CD4-positive, alpha-beta T cell treated with Interleukin-6 for 4 hours (primary cell): Measurements from ENCODE around the gene RPGR.

ENCODE experiments used
- DNase-seq: peaks from one replicate; pipeline ENCODE4 v3.0.0-alpha.2; 2020; ENCODE audit warnings: mixed read lengths

Gene RPGR, protein sequence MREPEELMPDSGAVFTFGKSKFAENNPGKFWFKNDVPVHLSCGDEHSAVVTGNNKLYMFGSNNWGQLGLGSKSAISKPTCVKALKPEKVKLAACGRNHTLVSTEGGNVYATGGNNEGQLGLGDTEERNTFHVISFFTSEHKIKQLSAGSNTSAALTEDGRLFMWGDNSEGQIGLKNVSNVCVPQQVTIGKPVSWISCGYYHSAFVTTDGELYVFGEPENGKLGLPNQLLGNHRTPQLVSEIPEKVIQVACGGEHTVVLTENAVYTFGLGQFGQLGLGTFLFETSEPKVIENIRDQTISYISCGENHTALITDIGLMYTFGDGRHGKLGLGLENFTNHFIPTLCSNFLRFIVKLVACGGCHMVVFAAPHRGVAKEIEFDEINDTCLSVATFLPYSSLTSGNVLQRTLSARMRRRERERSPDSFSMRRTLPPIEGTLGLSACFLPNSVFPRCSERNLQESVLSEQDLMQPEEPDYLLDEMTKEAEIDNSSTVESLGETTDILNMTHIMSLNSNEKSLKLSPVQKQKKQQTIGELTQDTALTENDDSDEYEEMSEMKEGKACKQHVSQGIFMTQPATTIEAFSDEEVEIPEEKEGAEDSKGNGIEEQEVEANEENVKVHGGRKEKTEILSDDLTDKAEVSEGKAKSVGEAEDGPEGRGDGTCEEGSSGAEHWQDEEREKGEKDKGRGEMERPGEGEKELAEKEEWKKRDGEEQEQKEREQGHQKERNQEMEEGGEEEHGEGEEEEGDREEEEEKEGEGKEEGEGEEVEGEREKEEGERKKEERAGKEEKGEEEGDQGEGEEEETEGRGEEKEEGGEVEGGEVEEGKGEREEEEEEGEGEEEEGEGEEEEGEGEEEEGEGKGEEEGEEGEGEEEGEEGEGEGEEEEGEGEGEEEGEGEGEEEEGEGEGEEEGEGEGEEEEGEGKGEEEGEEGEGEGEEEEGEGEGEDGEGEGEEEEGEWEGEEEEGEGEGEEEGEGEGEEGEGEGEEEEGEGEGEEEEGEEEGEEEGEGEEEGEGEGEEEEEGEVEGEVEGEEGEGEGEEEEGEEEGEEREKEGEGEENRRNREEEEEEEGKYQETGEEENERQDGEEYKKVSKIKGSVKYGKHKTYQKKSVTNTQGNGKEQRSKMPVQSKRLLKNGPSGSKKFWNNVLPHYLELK

GRCh38 chrX:38327007-38327774, at the start of gene RPGR:
Gene RPGR, minus strand, starts transcription at chrX:38327509. Its CDS starts 142 bp downstream, at chrX:38327367.
- peak; percentile 93 for DNase-seq

GRCh38 chrX:38376747-38377146, 49.4 kb upstream of the RPGR start:
- DNase-seq: no peak

- DNase-seq: no peak
Measured at GRCh38 chrX:38375891-38376290, 48.6 kb upstream of the RPGR start.

- no peak for DNase-seq
Measured at GRCh38 chrX:38374431-38374830, 47.1 kb upstream of the RPGR start.

GRCh38 chrX:38371641-38372040, 44.3 kb upstream of the RPGR start:
- no peak for DNase-seq

DNA sequence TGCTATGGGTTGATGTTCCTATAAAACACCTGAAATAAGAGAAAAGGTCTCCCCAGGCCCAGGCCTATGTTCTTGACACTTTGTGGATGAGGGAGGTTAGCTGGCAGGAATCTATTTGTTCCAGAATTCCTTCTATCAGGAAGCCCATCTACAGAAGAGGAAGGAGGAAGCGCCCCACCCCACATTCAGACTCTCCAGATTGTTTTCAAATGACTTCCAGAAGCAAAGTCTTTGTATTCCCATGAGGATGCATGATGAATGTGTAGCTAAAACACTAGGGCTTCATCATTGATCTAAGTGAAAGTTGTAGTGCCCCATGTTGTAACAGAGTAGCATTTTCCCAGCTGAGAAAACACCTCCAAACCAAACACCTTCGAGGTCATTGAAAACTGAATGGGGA, 41.5 kb upstream of the RPGR start:
- DNase-seq: no peak

DNA sequence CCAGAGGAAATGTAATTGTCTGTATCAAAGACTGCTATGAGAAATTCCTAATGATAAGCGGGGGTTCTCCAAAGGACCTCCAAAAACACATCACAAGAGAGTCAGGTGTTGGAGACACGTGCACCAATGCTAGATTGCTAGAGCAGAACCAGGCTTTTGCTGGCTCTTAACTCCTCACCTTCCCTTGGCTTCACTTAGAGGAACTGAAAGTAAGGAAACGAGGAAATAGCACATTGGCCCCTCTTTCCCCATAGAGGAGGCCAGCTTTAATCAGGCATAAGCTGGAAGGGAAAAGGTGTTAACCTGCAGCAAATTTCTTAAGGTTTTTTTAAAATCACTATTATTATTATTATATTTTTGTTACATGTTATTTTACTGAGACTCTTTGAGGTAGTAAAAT, 38.6 kb upstream of the RPGR start:
- no peak for DNase-seq

- no peak for DNase-seq
Measured at GRCh38 chrX:38363046-38363445, 35.7 kb upstream of the RPGR start.

DNA sequence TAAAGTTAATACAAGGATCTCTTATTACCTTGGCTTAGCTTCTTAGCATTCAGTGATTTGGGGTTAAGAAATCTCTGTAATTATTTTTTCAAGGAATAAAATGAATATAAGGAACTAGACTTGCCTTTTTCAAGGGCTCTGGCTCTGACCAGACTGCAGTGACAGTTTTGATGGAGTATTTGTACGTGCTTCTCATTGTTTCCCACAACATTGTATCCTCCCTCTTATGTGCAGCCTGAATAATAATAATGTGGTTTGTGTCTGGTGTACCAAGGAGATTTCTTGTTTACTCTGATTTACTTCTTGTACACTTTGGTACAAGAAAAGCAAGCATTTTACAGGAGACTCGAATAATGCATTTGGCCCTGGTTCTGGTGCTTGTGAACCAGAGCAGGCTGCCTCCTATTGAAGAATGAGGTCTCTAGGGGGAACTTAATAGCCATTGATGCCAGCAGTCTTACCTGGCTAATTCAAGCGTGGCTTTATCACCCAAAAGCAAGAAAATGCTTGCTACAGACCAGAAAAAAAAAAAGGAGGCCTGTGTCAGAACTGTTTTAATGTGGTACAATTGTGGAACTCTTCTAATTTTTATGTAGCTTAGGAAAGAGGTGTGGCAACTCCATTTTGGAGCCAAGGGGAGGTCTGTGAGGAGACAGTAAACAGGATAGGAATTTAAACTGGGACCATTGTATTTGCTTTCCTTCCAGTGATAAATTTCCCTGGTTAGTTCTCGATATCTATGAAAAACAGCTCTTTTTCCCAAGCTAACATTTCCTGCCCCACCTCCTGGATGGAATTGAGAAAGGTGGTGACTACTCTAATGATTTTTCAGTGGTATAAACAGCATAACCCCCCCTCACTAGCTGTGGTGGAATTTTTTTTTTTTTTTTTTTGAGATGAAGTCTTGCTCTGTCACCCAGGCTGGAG, 30.7 kb upstream of the RPGR start:
- DNase-seq: no peak

DNA sequence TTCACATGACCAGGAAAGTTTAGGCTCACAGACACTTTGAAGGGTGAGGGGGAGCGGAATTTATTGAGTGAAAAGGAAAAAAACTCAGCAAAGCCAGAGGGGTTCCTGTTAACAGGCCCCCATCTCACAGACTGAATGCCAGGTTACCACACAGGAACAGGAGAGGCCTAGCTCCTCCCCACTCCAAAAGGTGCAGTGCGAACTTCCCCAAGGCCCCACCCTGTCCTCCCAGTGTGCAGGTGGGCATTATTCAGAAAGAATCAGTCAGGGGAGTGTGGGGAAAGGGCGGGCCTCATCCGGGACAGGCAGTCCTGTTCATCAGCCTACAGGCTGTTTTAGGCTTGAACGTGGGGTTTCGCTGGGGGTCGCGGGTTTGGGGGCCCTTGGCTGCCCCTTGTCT, 29.1 kb upstream of the RPGR start:
- no peak for DNase-seq

DNA sequence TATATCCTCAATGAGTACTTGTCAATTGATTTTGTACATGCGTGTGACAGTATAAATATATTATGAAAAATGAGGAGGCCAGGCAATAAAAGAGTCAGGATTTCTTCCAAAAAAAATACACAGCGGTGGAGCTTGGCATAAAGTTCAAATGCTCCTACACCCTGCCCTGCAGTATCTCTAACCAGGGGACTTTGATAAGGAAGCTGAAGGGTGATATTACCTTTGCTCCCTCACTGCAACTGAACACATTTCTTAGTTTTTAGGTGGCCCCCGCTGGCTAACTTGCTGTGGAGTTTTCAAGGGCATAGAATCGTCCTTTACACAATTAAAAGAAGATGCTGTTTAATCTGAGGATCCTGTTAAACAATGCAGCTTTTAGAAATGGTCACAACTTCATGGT, 25.1 kb upstream of the RPGR start, which contains the start of gene OTC:
Gene OTC, plus strand, starts transcription at position 243 of the 400 bp plus-strand sequence. Its CDS starts 93 bp downstream, at position 336.
- DNase-seq: no peak

DNA sequence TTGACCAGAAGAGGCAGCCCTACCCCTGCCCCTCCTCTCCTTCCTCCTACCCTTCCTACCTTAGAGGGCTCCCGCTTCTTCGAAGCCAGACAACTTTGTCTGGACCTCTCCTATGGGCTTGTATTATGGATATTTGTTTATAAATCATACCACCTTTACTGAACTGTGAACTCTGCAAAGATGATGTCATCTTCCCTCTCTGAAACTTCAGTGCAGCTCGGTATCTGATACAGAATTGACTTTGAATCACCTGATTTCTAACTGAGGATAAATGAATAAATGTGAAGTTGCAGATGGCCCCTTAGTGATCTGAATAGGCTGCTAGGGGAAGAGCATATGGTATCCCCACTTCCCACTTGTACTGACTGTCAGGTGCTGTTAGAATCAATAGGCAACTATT, 24.0 kb upstream of the RPGR start:
- no peak for DNase-seq

GRCh38 chrX:38347136-38347535, 19.8 kb upstream of the RPGR start:
- no peak for DNase-seq

DNA sequence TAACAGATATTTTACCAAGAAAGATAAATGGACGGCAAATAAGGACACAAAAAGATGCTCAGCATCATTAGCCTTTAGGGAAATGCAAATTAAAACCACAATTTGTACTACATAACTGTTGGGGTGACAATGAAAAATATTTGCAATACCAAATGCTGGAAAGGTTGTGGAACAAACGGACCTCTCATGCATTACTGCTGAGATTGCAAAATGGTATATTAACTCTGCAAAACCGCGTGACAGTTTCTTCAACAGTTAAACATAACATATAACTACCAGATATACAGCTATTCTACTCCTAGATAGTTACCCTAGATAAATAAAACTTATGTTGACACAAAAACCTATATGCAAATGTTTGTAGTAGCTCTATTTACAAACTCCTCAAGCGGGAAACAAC, 18.8 kb upstream of the RPGR start:
- no peak for DNase-seq

- no peak for DNase-seq
Measured at GRCh38 chrX:38342853-38343778, 15.8 kb upstream of the RPGR start.

DNA sequence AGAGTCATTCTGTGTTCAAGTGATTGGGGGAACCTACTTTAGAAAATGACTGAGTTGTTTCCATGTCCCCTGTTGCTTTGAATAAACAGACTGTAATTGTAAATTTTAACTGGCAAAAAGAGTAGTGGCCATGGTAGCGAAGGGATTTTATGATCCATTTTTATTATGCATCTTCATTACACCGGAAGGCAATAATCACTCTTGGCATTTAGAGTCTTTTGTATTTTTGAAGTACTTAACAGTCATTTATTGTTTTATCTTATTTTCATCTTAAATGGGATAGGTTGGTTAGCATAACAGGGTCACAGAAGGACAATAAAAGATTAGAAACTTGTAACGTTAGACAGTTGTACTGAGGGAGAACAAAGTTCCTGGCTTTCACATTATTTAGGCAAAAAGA, 14.1 kb upstream of the RPGR start:
- no peak for DNase-seq

DNA sequence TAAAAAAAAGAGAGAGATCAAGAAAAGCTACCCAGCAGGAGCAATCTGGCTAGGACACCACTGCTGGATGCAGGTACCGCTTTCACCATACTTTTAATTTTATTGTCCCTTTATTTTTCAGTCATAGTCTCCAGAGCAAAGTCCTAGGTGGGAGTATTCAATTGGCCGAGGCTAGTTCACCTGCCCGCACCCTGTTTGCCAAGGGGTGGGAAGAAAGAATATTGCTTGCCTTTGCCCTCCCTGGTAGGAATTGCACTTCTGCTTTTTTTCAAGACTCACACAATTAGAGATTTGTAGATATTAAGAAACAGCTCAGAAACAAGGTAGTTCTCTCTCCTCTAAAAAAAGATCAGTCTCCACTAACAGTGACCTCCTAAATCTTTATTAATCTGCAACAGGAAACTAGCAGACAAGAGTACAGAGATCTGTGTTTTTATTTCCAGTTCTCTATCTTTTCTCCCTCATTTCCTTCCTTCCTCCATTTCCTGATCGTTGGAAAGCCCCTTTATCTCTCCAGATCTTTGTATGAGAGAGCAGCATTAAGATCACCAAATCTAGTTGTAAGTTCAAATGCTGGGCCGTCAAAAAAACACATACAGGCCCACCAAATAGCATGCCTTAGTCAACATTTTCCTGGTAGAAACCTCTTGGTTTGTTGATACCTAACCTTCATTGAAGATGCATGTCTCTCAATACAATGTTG, 9.4 kb upstream of the RPGR start:
- DNase-seq: no peak

GRCh38 chrX:38335382-38335781, 8.1 kb upstream of the RPGR start:
- DNase-seq: no peak

GRCh38 chrX:38332505-38332904, 5.2 kb upstream of the RPGR start:
- DNase-seq: no peak

DNA sequence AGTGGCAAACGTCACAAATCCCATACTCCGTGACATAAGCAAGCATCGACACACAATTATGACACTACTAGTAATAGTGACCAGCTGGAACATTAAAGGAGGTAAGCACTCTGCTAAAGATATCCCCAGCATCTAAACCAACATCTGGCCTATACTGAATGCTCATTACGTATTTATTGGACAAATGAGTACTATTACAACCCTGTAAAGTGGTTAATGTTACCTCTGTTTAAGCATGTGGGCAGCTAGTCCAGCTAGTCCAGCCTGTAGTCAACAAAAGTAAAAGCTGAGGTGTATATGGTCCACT, 419 bp upstream of the RPGR start:
- no peak for DNase-seq
